Liver (tissue), 3 donors: ENCODE data around the gene CXCR3.

Experiments
- CTCF ChIP-seq: fragments of 150-350 bp; IDR thresholded peaks from 2 replicates; pipeline ENCODE4 v1.5.1; 2017; ENCODE audit warnings: improper control_type of control experiment, low read depth, low read length; ENCODE audit not compliant: missing input control
- EGR1 ChIP-seq, 2 donors: IDR thresholded peaks; 2 replicates each; pipeline ENCODE4 v1.6.1; 2016 to 2018; ENCODE audit warnings: antibody characterized with exemption in 2 of 2, low read depth in 2 of 2
- RXRA ChIP-seq, 2 donors: IDR thresholded peaks; 2 replicates each; pipeline ENCODE4 v1.6.1; 2017 to 2018; ENCODE audit warnings: antibody characterized with exemption in 2 of 2, mild to moderate bottlenecking in 1 of 2
- SP1 ChIP-seq: IDR thresholded peaks from 2 replicates; pipeline ENCODE4 v1.6.1; 2018; ENCODE audit warnings: antibody characterized with exemption, mild to moderate bottlenecking
- TAF1 ChIP-seq: conservative IDR thresholded peaks from 2 replicates; pipeline ENCODE4 v1.6.1; 2016; ENCODE audit warnings: antibody characterized with exemption, mild to moderate bottlenecking
- donor health status: healthy.
- donor health status: healthy.

GRCh38 chrX:71657267-71657666 lies 39.0 kb upstream of the CXCR3 start:
- TF ChIP-seq CTCF (no peak), TAF1 (no peak), EGR1 (IDR thresholded peaks at IDR 0.05; ENCODE audit: low read depth in 2 of 2) (no peak), RXRA (IDR thresholded peaks at IDR 0.05) (no peak), SP1 (no peak)
